ENCODE data around the gene ZFP36L2. TPM values are rescaled to one million over a fixed set of nuclear protein-coding genes. Genes with fewer than 3 reads are reported as not detected.
A peak's percentile ranks its signal among the peaks of the same experiment; 100 is the strongest.

ZFP36L2 gene
- total and polyA plus RNA-seq, 2 donors (not counting 3 experiments of a cell fraction or from before 2014, with no cell fraction given): 14.5 to 75.9 TPM

- Histone ChIP-seq H3K9ac (replicated peaks; ENCODE audit: extremely low read depth, insufficient read depth, low read length) (peak overlapping the region; percentile 73), H2AFZ (ENCODE audit: low read depth, low read length) (peak overlapping the region; percentile 2), H3K4me2 (ENCODE audit: insufficient read depth, low read length) (peak overlapping the region; percentile 70), H3K9me3 (replicated peaks; ENCODE audit: control insufficient read depth, insufficient read depth, low read length) (no peaks in the 10 kb centered on the region), H3K4me1 (ENCODE audit: control insufficient read depth, extremely low read depth, insufficient read depth, low read length) (peaks cover 25% of the 10 kb centered on the region), H3K79me2 (ENCODE audit: control insufficient read depth, insufficient read depth, low read length) (peaks cover 40% of the 10 kb centered on the region), H3K36me3 (ENCODE audit: control insufficient read depth in 2 of 2, extremely low read depth in 1 of 2, insufficient read depth in 2 of 2, low read length in 2 of 2) (peaks cover 0 to 6% of the 10 kb centered on the region in 2 experiments), H3K4me3 (replicated peaks in 1 of 3; ENCODE audit: insufficient read depth in 1 of 3, low read depth in 1 of 3, low read length in 3 of 3) (peak overlapping the region; percentile 26 to 58 (median 32)), H3K27ac (ENCODE audit: insufficient read depth, low read depth, low read length) (peak overlapping the region; percentile 55), H3K9me1 (replicated peaks; ENCODE audit: control insufficient read depth, extremely low read depth, insufficient read depth, low read length) (no peaks in the 10 kb centered on the region), H3K27me3 (ENCODE audit: control insufficient read depth in 2 of 2, insufficient read depth in 2 of 2, low read length in 2 of 2) (no peaks in the 10 kb centered on the region), H4K20me1 (replicated peaks; ENCODE audit: control insufficient read depth, extremely low read depth, insufficient read depth, low read length) (no peaks in the 10 kb centered on the region)
- FAIRE-seq (peak; percentile 82), DNase-seq (ENCODE audit: low read depth, low spot score) (peak; percentile 87)
- dilution Hi-C loops (cut with MboI; ENCODE audit: extremely low pct_ligation_motif_present, low sequenced_read_pairs): loop anchor here (10.0 kb wide), 1 partner anchor 52 kb away; no protein-coding TSS in a partner anchor
- ChIA-PET POLR2A (interaction anchor here (0.6 to 2.1 kb wide), 29 partner anchors 25 to 398 kb away, joined by 3 to 16 read pairs (median 4); no protein-coding TSS in a partner anchor), CTCF (interaction anchor here (0.6 to 12.8 kb wide), 33 partner anchors 9 to 399 kb away, joined by 3 to 240 read pairs (median 4); no protein-coding TSS in a partner anchor)
- TF ChIP-seq, protein P1, sequence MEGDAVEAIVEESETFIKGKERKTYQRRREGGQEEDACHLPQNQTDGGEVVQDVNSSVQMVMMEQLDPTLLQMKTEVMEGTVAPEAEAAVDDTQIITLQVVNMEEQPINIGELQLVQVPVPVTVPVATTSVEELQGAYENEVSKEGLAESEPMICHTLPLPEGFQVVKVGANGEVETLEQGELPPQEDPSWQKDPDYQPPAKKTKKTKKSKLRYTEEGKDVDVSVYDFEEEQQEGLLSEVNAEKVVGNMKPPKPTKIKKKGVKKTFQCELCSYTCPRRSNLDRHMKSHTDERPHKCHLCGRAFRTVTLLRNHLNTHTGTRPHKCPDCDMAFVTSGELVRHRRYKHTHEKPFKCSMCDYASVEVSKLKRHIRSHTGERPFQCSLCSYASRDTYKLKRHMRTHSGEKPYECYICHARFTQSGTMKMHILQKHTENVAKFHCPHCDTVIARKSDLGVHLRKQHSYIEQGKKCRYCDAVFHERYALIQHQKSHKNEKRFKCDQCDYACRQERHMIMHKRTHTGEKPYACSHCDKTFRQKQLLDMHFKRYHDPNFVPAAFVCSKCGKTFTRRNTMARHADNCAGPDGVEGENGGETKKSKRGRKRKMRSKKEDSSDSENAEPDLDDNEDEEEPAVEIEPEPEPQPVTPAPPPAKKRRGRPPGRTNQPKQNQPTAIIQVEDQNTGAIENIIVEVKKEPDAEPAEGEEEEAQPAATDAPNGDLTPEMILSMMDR (IDR thresholded peaks at IDR 0.05; ENCODE audit: extremely low read depth in 1 of 2, insufficient read depth in 1 of 2, low read depth in 1 of 2, low read length in 2 of 2): no peak
- TF ChIP-seq POLR2A (IDR thresholded peaks at IDR 0.05; ENCODE audit: low read depth, low read length) (peak; percentile 68), MAX (IDR thresholded peaks at IDR 0.05; ENCODE audit: insufficient read depth, insufficient read length) (peak; percentile 49), GATA2 (IDR thresholded peaks at IDR 0.05; ENCODE audit: insufficient read depth, insufficient read length, low read depth, low read length) (no peak), JUN (IDR thresholded peaks at IDR 0.05; ENCODE audit: borderline replicate concordance, insufficient read depth, insufficient read length, low read depth) (no peak), EZH2 (IDR thresholded peaks at IDR 0.05; ENCODE audit: borderline replicate concordance, low read depth, low read length, severe bottlenecking) (no peak), POLR2AphosphoS5 (IDR thresholded peaks at IDR 0.05; ENCODE audit: insufficient read depth, low read depth, low read length) (no peak), MYC (IDR thresholded peaks at IDR 0.05; ENCODE audit: low read depth, low read length) (peak; percentile 64), FOS (IDR thresholded peaks at IDR 0.05; ENCODE audit: borderline replicate concordance, insufficient read depth, low read length) (no peak)
- BruUV-seq (replicated peaks): TSS peak; percentile 16
- intact Hi-C loops (cut with micrococcal nuclease): loop anchor here (1.0 to 5.0 kb wide), 5 partner anchors 53 to 415 kb away; no protein-coding TSS in a partner anchor
Measured at GRCh38 chr2:43226955-43227829, 786 bp upstream of the ZFP36L2 start.
